Effector memory CD4-positive, alpha-beta T cell (primary cell): Measurements from ENCODE around the gene SULT2B1.

Experiments
- DNase-seq, 3 donors: peaks; one replicate each; pipeline ENCODE4 v3.0.0-alpha.2; 2020
- H3K27ac ChIP-seq: 2 replicates; pipeline ENCODE4 v1.7.0; 2013; ENCODE audit warnings: mild to moderate bottlenecking, low read length, moderate library complexity; ENCODE audit not compliant: insufficient read depth, poor library complexity, severe bottlenecking
- H3K27me3 ChIP-seq: replicated peaks from 2 replicates; pipeline ENCODE4 v1.7.0; 2013; ENCODE audit warnings: mild to moderate bottlenecking, low read length; ENCODE audit not compliant: insufficient read depth, control insufficient read depth, poor library complexity, severe bottlenecking
- H3K36me3 ChIP-seq: 2 replicates; pipeline ENCODE4 v1.7.0; 2013; ENCODE audit warnings: mild to moderate bottlenecking, low read length, moderate library complexity; ENCODE audit not compliant: control insufficient read depth, insufficient read depth
- H3K4me1 ChIP-seq: 2 replicates; pipeline ENCODE4 v1.7.0; 2013; ENCODE audit warnings: low read length, mild to moderate bottlenecking; ENCODE audit not compliant: control insufficient read depth, insufficient read depth, poor library complexity, severe bottlenecking
- H3K4me3 ChIP-seq: 2 replicates; pipeline ENCODE4 v1.7.0; 2013; ENCODE audit warnings: low read length, low read depth, mild to moderate bottlenecking; ENCODE audit not compliant: insufficient read depth, poor library complexity, severe bottlenecking
- H3K9me3 ChIP-seq: 2 replicates; pipeline ENCODE4 v1.7.0; 2013; ENCODE audit warnings: mild to moderate bottlenecking, low read length, moderate library complexity; ENCODE audit not compliant: control insufficient read depth

The SULT2B1 gene

DNA sequence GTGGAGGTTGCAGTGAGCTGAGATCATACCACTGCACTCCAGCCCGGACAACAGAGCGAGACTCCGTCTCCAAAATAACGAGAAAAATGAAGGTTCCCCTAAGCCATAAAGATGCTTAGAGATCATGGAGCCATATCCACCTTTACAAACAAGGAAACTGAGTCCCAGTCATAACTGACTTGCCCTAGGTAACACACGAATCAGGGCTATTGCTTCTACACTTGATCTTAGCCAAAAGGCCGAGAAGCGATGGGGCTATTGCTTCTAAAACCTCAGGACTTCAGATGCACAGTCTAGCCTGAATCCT is 82.0 kb downstream of the SULT2B1 start:
- Histone ChIP-seq H3K36me3 (peaks cover 38% of the 10 kb centered on the region), H3K9me3 (no peaks in the 10 kb centered on the region), H3K27ac (peak overlapping the region; percentile 88), H3K4me1 (peaks cover 29% of the 10 kb centered on the region), H3K4me3 (peak overlapping the region; percentile 31), H3K27me3 (no peaks in the 10 kb centered on the region)
- no peak for DNase-seq

DNA sequence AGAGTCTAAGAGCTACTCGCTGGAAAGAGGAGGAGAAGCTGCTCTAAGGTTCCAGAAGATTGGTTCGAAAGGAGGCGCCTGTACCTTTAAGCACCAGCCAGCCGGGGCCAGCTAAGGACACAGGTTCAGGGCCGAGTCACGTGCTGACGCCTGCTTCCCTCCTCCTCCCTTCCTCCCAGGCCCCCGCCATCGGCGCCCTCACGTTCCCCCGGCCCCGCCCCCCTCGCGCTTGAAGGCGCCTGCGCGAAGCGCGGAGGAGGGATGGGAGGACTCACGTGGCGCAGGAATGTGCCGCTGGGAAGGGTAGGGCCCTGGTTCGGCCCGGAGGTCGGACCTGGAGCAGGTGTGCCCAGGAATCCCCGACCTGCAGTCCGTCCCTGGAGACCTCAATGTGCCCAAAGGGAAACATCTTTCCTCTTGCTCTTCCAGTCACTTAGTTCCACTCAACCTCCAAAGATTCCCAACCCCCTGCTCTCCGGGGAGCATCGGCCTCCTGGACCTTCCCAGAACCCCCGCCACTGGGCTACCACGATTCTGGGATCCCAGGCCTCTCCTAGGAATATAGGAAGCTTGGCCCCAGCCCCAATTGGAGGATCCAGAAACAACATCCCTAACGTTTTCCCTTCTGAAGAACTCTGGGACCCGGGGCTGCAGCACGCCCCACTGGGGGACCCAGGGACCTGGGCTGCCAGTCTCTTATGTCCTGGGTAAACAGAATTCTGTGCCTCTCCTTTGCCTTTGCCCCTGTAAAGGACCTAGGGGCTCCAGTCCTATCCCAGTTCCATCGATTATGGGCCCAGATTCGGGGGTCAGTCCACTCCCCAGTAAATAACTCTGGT is 82.7 kb downstream of the SULT2B1 start:
- Histone ChIP-seq H3K27ac (peak overlapping the region; percentile 88), H3K36me3 (peaks cover 36% of the 10 kb centered on the region), H3K4me1 (peaks cover 29% of the 10 kb centered on the region), H3K9me3 (no peaks in the 10 kb centered on the region), H3K4me3 (peak overlapping the region; percentile 95), H3K27me3 (no peaks in the 10 kb centered on the region)
- DNase-seq: peak; percentile 81 to 89 (median 82)

DNA sequence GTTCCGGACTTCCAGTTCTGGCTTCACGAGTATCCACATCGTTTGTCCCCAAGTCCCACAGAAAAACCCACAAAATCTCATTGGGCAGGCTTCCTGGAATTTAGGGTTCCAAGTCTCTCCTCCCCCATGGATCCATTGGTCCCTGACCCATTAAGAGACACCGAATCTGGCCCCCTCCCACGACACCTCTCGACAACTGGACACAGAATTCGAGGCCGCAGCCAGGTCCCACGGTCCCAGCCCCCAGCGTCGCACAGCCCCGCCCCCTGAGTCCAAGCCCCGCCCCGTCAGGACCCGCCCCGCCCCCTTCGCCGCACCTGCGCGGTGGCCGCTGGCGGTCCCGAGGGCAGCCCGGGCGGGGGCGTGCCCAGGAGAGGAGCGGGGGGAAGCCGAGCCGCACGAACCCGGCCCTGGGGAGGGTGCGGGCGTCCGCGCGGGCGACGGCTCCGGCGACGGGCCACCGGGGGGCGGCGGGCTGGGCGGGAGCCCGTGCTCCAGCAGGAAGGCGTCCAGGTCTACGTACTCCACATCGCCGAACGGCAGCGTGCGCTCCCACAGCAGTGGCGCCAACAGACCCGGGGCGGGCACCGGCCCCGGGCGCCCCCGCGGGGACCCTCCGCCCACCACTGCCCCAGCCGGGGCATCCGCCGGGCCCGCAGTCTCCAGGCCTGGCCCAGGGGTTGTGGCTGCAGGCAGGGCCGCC is 83.4 kb downstream of the SULT2B1 start:
- no peaks in the 10 kb centered on the region for H3K9me3 ChIP-seq
- H3K4me1 ChIP-seq: peaks cover 27% of the 10 kb centered on the region
- H3K4me3 ChIP-seq: peak overlapping the region; percentile 95
- H3K36me3 ChIP-seq: peaks cover 28% of the 10 kb centered on the region
- DNase-seq: peak; percentile 55 to 62 (median 61)
- peak overlapping the region; percentile 88 for H3K27ac ChIP-seq
- no peaks in the 10 kb centered on the region for H3K27me3 ChIP-seq

DNA sequence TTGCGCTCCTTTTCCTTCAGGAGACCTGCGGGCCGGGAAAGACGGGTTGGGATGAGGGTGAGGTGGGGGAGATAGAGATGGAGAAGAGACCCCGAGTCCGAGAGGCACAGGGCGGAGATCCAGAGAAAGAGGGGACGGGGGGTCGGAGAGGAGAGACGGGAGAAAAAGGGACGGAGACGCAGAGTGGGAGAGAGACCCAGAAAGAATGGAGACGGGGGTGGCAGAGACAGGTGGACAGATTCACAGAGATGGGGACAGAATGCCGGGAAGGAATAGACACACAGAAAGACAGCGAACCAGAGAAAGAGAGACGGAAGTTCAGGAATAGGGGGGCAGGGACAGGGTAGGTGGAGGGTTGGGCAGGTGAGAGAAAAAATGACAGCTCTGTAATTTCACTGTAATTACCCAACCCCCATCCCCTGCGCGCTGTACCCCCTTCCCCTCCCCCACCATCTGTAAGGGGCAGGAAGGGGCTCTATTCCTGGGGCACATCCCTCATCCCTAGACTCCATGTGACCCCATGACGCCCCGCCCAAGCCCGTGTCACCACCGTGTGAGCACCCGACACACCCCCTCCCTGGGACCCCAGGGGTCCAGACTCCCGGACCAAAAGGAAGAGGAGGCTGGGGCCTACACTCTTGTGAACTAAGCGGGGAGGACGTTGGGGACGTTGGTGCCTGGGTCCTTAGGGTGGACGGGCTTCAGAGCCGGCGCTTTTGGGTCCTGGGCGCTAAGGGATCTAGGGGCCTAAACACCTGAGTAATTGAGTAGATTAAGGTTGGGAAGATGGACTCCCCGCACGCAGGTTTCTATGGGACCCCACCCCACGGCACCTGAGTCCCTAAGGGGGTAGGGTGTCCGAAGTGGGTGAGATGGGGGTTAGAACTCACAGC is 84.2 kb downstream of the SULT2B1 start:
- peaks cover 22% of the 10 kb centered on the region for H3K4me1 ChIP-seq
- DNase-seq: no peak
- H3K9me3 ChIP-seq: no peaks in the 10 kb centered on the region
- peaks cover 20% of the 10 kb centered on the region for H3K36me3 ChIP-seq
- peak overlapping the region; percentile 95 for H3K4me3 ChIP-seq
- no peaks in the 10 kb centered on the region for H3K27me3 ChIP-seq
- H3K27ac ChIP-seq: peak overlapping the region; percentile 88

DNA sequence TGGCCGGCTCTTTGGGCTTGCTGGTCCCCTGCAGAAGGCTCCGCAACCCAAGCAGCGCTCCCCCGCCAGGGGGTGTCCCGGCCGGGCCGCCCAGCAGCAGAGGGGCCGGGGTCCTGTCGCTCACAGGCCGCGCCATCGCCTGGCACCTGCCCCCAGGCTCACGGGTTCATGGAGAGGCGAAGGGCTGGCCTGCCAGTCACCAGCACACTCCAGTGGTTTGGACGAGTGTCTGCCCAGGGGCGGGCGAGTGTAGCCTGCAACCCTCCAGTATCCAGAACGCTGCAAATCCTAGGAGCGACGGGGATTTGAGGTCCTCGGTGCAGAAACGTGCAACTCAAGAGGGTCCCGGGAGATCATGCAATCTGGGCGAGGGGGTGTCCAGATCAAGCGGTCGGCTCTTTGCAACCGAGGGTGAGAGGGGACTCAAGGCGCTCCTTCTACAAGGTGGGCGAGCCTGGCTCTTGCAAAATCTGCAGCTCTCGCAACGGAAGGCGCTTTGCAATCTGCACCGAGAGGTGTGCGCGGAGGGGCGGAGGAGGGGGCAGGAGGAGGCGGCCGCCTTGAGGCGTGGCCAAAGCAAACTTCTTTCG is 85.0 kb downstream of the SULT2B1 start, which contains the start of gene DBP:
Gene DBP (minus strand): TSS at position 521 of the 590 bp plus-strand sequence. CDS start 385 bp downstream, at position 136.
- peaks cover 22% of the 10 kb centered on the region for H3K4me1 ChIP-seq

DNA sequence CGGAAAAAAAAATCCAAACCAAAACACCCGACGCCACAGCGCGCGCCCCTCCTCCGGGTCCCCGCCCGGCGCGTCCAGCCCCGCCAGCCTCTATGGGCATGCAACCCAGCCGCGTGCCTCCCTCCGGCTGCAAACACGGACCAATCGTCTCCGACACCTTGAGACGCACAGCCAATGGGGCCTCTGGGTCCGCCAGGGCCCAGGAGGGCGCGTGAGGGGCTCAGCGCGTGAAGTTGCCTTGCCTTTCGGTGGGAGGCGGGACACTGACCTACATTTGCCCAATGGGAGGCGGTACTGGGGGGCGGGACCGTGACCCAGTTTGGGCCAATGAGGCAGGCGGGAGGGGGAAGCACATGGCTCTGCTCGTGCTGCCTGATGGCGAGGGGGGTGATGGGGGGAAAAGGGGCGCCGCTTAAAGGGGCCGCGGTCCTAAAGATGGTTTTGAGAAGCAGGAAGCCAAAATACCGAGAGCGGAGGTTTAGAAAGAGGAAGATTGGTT is 85.5 kb downstream of the SULT2B1 start:
- H3K27me3 ChIP-seq: no peaks in the 10 kb centered on the region
- H3K4me1 ChIP-seq: peaks cover 22% of the 10 kb centered on the region
- H3K9me3 ChIP-seq: no peaks in the 10 kb centered on the region
- peak; percentile 100 for DNase-seq
- H3K36me3 ChIP-seq: peaks cover 11% of the 10 kb centered on the region
- H3K27ac ChIP-seq: peak overlapping the region; percentile 88
- peak overlapping the region; percentile 95 for H3K4me3 ChIP-seq

More for the DNA sequence above, 85.0 kb downstream of the SULT2B1 start, which contains the start of gene DBP:
- no peak for DNase-seq
- Histone ChIP-seq H3K4me3 (peak within 1 kb of the TSS; percentile 95), H3K27me3 (no peaks in the 10 kb centered on the region), H3K27ac (peak within 1 kb of the TSS; percentile 88), H3K9me3 (no peaks in the 10 kb centered on the region), H3K36me3 (peaks cover 13% of the 10 kb centered on the region)

- peak; percentile 78 to 85 (median 80) for DNase-seq
These were observed 86.2 kb downstream of the SULT2B1 start for GRCh38 chr19:48637948-48638830.

DNA sequence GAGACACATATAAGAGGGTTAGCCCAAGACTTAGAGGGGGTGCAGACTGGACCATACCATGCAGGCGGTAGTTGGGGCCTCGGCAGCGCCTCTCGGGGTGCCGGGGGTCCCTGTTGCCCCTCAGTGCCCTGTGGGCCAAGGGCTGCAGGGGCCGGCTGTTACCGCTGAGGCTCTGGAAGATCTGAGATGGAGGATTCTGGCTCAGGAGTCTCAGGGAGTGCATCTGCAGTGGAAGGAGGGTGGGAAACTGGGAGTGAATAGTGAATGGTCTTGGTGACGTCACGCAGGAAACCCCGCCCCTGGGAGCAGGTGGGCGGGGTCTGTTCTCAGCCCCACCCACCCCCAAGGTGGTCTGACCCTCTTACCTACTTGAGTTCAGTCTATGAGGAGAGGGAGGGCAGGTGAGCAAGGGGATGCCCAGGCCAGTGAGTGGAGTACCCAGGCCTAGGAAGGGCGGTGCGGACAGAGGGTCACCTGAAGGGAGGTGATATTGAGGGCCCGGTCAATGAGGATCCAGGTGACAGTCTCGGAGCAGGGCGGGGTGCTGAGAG is 86.9 kb downstream of the SULT2B1 start:
- Histone ChIP-seq H3K27me3 (no peaks in the 10 kb centered on the region), H3K9me3 (no peaks in the 10 kb centered on the region), H3K27ac (peak overlapping the region; percentile 88), H3K4me3 (no peak overlapping the region), H3K36me3 (no peaks in the 10 kb centered on the region), H3K4me1 (peaks cover 13% of the 10 kb centered on the region)
- DNase-seq: no peak

More at GRCh38 chr19:48637948-48638830, 86.2 kb downstream of the SULT2B1 start:
- Histone ChIP-seq H3K4me1 (peaks cover 21% of the 10 kb centered on the region), H3K27ac (peak overlapping the region; percentile 88), H3K27me3 (no peaks in the 10 kb centered on the region), H3K9me3 (no peaks in the 10 kb centered on the region), H3K4me3 (peak overlapping the region; percentile 28), H3K36me3 (peaks cover 4% of the 10 kb centered on the region)
